ENCODE measurements around the gene STMN1.
"Not testable (repeated sequence)": the region's sequence is repeated elsewhere in the genome, so short reads cannot be mapped to it uniquely, and the experiment has no call there.

Gene STMN1

DNA sequence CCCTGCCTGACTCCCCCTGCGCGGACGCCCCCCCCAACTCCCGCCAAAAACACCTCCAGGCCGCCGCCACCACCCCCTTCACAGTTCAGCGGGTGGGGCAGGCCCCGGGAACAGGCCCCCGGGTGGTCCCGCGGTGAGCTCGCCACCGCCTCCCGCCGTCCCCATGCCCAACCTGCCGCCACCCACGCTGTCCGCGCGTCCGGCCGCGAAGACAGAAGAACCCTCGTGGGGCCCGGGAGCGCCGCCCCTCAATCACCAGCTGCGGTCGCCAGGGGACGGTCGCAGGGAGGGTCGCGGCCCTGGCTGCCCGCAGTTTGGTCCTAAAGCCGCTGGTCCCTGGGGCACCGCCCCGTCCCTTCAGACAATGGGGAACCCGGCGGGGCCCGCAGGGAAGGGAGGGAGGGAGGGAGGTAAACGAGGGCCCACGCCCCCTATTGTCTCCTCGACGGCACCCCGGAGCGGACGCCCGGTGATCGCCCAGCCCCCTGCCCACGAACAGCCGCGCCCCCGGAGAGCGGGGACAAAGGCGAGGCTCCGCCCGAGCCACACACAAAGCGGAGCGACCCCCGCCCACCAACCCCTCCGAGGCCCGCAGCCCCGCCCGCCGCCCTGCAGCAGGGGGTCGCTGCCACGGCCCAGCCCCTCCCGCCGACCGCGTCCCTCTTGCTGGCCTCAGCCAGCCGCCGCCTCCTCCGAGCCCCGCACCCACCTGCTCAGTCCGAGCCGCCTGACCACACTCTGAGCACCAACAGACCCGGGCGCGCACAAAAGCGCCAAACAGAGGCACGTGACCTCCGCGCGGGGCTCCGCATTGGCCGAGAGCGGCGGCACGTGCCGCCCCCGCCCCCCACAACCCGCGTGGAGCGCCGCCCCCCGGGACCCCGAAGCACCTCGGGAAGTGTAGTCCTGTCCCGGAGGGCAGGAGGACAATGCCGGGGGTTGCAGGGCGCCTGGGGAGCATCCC is at the start of gene STMN1:
Gene STMN1 (minus strand): TSS at position 740 of the 964 bp plus-strand sequence. CDS start 1,743 bp downstream, outside the sequence.
- peak; percentile 95 for DNase-seq (ENCODE audit: low spot score)

DNA sequence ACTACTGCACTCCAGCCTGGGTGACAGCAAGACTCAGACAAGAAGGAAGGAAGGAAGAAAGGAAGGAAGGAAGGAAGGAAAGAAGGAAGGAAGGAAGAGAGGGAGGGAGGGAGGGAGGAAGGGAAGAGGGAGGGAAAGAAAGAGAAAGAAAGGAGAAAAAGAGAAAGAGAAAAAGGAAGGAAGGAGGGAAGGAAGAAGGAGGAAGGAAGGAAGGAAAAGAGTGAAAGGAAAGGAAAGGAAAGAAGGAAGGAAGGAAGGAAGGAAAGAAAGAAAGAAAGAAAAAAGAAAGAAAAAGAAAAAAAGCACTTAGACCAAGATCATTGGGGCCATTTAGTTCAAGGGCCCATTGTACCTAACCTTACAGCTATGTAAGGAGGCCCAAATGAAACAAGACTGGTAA is 49.3 kb upstream of the STMN1 start:
- no peak for DNase-seq (ENCODE audit: low spot score)

DNA sequence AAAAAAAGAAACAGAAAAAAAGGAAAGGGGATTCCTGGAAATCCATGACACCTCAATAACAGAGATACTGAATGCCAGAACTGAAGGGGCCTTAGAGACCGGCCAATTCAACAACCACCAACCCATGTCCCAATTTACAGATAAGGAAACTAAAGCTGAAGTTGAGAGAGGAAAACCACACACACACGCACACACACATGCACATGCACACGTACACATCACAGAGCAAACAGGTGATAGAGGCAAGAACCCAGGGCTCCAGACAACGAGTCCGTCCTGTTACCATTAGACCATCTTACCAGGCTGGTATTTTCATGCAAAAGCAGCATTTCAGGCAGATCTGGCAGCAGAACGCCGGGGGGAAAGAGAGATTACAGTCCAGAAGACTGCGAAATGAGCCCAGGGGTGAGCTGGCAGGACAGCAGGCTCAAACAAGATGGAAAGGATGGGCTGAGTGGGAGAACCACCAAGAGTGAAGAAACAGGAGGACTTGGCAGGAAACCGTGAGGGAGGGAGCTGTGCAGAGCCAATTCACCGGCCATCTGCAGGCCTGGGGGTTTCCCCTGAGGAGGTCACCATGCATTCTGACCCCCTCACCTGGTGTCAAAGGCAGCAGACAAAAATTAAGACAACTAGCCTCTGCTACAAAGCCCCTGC is 48.2 kb upstream of the STMN1 start:
- no peak for DNase-seq (ENCODE audit: low spot score)

DNA sequence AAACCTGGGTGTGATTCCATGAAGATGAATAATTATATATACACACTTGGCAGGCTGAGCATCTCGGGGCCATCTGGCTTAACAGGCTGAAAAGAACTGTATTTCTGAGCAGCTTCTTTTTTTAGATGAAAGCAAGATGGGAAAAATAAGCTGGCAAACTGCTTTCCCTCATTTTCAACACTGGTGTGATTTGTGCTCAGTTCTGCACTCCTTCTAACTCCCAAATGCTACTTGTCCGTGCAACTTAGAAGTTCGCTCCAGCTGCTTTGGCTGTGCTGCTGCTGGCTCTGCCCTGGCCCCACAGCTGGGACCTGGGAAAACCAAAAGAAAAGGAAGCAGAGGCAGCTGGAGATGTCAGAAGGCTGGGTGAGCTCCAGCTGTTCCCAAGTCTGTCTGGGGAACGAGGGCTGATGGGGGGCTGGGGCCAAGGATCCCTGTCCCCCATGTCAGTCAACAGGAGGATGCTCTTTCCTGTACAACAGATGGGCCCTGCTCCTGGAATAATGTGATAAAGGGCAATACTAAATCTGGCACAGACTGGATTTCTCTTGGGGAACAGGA is 46.7 kb upstream of the STMN1 start:
- DNase-seq (ENCODE audit: low spot score) = peak; percentile 90

DNA sequence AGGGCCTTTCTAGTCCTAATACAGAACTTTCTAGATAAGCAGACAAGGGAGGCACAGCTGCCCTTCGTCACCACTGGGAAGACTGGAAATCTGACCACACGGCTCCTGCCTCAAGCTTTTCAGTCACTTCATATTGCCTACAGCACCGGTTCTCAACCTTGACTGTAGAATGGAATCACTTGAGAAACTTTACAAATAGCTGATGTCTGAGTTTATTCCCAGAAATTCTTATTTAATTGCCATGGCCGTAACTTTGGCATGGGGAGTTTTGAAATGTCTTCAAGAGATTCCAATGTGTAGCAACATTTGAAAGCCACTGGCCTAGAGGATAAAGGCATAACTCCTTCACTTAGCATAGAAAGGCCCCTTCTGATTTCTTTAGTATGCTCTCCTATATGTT is 42.4 kb upstream of the STMN1 start:
- DNase-seq (ENCODE audit: low spot score) = no peak

DNA sequence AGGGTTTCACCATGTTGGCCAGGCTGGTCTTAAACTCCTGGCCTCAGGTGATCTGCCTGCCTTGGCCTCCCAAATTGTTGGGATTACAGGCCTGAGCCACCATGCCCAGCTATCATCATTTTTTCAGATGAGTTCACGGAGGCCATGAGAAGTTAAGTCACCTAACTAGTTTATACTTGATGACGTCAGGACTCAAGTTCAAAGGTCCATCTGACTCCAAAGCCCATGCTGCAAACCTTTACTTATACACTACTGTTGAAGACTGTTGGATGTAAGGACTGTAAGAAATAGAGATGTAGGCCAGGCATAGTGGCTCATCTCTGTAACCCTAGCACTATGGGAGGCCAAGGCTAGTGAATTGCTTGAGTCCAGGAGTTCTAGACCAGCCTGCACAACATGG is 40.8 kb upstream of the STMN1 start:
- no peak for DNase-seq (ENCODE audit: low spot score)

DNA sequence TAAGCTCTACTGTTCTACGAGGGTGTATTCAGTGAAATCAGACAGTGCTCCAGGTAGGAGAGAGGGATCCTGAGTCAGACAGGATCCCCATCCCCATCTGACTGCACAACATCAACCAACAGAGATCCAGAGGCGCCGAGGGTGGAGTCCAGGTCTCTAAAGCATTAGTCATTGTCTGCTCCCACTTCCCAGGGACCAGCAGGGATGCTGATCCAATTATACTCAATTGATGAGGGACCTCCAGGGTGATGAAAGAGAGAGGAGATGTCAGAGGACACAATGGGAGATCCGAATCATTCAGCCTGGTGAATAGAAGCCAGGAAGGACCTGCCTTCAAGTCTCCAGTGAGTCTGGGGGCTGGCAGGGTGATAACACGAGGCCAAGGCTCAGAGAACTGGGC is 39.5 kb upstream of the STMN1 start:
- DNase-seq (ENCODE audit: low spot score) = no peak

DNA sequence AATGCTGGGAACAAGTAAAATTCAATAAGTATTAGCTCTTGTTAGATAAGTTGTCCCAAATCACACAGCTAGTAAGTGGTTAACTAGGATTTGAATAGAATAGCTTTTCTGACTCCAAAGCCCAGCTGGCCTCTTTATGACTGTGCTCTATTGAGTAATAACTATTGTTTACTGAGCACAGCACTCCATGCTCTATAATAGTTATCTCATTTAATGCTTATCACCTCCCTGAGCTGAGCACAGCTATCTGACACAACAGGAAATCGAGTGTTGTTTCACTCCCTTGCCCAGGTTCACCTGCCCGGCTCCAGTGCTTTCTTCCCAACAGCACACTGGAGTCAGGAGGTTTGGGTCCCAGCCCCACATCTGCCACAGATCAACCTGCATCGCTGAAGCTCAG is 38.8 kb upstream of the STMN1 start:
- DNase-seq (ENCODE audit: low spot score) = no peak

DNA sequence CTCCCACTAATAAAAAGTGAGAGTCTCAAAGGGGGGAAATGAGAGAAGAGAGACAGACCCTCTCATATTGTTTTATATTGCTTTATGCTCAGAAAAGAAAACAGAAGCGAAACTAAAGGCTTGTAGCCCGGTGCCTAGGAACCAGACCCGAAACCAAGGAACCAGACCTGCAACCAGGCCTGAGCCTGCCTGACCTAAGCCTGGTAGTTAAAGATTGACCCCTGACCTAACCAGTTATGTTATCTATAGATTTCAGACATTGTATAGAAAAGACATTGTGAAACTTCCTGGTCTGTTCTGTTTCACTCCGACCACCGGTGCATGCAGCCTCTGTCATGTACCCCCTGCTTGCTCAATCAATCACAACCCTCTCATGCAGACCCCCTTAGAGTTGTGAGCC is 37.3 kb upstream of the STMN1 start:
- DNase-seq (ENCODE audit: low spot score) = not testable (repeated sequence)

DNA sequence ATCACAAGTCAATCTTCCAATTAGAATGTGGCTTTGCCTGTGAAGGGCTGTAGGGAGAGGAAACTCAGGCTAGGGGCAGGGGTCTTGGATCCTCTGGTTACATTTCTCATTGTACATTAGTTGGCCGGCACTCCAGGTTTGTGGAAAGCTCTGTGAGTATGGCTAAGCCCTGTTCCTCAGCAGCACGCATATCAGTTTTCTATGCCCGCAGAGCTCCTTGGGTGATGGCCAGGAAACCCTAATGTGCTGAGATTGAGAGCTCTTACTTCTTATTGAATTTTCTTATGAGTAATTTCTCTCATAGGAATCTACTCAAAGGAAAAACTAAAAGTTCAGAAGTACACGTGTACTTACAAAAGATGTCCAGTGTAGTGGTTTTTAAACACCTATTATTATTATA is 30.7 kb upstream of the STMN1 start:
- no peak for DNase-seq (ENCODE audit: low spot score)

DNA sequence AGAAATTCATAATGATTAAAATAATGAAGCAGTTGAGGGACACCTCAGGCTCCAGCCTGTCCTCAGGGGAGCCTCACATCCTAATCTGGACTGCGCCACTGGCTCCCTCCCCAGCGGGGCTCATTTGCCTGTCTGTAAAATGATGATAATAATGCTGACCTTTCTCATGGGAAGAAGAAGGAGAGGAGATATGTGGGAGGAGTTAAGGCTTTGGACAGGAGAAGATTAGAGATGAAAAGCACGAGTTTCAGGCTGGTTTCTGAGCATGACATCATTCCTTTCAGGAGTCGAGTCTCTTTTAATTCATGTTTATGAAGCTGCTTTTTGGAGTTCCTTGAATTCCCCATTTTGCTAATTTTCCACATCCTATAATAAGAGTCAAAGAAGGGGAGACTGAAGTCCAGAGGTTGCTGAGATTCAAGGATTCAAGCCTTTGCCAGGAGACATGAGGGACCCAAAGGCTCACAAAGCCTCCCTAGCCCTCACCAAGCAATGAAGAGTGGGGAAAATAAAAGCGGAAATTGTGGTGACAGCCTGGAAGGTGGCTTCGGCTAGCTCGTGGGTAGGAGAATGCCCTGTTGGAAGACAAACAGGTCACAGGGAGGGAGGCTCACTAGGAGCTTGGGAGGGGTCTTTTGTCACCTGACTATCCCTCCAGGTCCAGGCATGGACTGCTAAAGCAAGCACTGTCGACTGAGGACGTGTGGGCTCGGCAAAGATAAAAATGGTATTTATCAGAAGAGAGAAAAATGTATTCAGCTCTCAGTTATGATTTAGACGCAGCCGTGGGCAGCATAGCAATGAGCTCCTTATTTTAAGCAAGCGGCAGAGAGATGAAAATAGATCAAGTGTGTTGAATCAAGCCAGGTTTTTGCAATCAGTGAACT is 27.5 kb upstream of the STMN1 start:
- no peak for DNase-seq (ENCODE audit: low spot score)

DNA sequence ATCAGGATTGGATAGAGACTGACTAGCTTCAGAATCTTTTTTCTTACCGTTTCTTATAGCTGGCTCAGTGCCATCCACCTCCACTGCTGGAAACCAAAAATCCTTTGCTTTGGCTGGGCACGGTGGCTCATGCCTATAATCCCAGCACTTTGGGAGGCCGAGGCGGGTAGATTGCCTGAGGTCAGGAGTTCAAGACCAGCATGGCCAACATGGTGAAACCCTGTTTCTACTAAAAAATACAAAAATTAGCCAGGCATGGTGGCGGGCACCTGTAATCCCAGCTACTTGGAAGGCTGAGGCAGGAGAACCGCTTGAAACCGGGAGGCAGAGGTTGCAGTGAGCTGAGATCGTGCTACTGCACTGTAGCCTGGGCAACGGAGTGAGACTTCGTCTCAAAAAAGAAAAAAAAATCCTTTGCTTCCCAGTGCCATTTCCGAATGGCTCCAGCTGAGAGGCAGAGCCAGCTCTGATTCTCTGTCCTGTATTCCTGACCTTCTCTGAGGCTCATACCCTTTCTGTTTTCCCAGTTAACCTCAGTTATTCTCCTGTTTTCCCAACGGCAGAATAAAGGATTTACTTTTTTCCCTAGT is 26.7 kb upstream of the STMN1 start:
- not testable (repeated sequence) for DNase-seq (ENCODE audit: low spot score)

DNA sequence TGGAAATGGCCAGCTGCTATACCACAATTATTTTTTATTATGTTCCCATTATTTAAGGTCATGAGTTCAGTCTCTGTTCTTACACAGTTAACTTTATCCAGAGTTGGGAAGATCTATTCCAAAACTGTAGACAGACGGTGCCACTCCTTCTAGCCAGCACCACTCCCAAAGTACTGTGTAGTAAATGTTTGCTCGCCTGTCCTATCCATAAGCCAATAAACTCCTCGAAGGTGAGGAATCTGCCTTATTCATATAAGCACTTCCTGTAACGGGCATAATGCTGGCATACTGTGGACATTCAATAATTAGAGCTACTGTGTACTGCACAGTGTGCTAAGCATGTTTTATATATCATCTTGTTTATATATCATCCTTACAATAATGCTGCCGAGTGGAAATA is 26.1 kb upstream of the STMN1 start:
- DNase-seq (ENCODE audit: low spot score) = no peak

DNA sequence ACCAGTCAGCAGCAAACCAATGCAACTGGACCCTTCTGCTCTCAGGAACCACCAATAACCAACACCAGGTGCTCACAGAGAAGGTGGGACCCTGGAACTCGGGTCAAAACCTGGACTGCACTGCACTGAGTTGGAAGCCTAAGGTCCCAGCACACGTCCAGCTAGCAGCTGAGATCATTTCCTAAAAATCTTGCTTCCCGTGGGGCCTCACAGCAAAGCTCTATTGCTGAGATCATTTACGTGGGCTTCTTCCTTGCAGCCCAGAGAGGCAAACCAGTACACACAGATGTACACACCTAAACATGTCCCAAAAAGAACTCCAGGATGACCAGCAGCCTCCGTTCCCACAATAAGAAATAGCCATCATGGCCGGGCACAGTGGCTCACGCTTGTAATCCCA is 22.8 kb upstream of the STMN1 start:
- no peak for DNase-seq (ENCODE audit: low spot score)

DNA sequence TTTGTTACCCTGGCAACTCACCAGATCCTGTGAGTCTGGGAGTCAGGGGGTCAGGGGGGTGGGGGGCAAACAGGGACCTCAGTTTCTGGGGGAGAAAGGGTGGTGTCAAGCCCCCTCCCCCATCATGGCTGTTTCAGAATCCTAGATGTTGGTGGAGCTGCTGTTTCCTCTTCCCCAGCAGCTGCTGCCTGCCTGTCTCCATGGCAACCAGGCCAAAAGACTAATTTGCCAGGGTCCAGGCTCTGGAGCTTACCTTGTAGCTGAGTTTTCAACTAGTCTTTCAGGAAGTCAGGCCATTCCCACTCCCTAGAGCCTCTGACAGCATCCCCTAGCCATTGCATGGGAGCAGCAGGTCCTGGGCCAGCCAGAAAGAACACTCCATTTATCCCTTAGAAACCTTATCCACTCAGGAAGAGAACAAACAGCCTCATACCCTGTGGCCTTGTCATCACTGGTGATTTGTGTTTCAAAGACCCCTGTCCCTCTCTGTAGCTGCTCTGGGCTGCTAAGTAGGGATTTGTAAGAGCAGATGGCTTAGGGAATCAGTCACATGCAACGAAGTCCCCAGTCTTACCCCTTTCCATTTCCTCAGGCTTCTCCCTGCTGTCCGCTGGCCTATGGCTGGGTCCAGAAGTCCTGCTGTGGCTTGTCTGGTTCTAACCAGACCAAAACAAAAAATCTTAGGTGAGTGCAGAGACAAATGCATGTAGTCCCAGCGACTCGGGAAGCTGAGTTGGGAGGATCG is 21.5 kb upstream of the STMN1 start:
- DNase-seq (ENCODE audit: low spot score) = no peak

DNA sequence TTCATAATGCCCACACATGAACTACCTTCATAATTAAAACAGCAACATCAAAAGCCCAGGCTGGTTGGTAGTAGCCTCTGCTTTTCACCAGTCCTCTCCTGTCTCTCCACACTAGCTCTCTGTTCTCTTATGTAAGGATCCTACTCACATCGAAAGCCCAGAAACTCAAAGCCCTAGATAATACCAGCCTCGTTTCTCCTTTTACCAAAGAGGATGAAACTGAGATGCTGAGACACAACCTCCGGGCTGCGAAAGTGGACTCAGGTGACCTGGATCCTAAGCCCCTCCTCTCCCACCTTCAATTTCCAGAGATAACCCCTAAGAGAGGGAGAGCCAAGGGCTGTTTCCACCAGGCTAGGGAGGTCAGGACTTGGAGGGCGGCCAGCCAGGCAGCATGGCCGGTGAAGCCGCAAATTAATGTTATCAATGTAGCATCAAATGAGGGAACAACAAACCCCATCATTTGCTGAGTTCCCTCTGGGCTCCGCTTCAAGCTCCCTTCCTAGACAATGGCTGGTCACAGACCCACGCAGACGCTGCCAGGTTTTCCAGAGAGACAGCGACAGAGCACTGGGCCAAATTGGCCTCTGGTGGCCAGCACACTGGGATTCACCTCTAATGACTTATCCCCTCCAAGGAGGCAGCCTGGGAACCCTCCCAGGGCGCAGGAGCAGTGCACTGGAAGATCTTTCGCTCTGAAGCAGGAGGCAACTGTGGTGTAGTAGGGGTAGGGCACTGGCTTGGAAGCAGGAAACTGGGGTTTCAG is 20.7 kb upstream of the STMN1 start:
- DNase-seq (ENCODE audit: low spot score) = no peak

DNA sequence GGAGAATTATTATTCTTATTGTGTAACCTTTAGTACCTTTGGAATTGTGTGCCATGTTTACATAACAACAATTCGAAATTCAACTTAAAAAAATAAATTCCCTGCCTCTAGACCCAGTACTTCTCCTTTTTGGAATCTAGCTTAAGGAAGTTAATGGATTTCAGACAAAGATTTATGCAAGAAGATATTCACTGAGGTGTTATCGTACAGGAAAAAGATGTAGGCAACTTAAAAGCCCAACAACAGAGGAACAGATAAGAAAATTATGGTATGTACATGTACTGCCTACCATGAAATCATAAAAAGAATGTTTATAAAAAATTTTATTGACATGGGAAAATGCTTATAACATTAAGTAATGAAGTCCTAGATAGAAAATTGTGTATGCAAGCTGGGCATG is 18.2 kb upstream of the STMN1 start:
- no peak for DNase-seq (ENCODE audit: low spot score)

DNA sequence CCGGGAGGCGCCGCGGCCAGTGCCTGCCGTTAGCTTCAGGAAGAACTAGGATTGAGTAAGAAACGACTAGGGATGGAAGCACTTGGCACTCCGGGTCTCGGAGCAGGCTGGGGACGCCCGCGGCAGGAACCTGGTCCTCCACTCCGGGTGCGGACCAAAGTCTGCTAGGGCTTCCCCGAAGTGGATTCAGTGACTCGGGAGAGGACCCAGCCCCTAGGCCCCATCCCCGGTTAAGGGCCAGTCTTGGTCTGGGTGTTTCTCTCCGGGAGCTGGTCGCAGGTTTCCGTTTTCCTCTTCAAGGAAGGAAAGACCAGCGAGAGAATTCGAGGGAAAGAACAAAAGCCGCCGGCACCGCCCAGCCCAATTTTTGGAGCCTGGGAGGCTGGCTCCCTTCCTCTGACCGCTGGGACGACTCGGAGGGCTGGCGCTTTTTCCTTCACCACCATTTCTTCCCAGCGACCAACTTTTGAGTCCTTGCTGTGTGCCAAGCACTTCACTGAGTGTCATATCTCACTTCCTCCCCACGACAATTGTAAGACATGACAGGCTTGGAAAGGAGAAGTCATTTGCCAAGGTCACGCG is 16.8 kb upstream of the STMN1 start:
- DNase-seq (ENCODE audit: low spot score) = peak; percentile 80

DNA sequence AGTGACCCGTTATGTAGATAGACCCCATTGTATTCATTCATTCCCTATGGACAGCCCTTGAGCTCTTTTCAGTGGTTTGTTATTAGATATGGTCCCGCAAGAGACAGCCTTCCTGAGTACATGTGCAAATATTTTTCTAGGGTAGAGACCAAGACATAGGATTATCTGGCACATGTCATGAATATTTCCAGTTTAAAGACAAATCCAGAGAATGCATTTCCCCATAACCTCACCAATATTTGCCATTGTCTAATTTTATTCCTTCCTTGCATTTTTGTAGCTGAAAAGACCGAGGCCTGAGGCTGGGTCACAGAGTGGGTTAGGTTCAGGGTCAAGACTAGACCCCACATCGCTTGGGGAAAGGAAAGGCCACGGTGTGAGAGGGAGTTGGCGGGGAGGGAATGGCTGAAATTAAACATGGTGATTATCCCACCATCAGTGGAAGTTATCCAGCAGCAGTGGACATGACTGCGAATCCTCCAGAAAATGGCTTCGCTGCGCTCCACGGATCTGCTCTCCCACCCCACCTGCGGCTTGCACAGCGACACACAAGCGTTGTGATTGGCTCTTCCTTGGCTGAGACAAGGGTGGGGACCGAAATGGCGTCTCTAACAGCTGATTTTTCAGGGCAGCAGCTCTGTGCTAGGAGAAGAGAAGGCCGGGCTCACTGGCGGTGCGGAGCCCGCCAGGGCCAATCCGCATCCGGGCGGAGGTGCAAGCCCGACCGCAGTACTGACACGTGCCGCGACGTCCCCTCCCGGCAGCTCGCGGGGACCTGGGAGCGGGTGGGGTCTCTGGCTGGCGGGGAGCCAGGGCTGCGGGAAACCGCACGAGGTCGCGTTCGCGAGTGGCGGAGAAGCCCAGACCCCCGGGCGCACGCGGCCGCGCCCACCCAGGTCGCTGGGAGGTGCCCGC is 16.1 kb upstream of the STMN1 start:
- peak; percentile 76 for DNase-seq (ENCODE audit: low spot score)

All from left forelimb (tissue), 1 donor.